ENCODE measurements around the gene MAP3K1.

MAP3K1 gene

GRCh38 chr5:56822981-56823380, 7.6 kb downstream of the MAP3K1 start:
- Histone ChIP-seq H3K4me3 (ENCODE audit: low read length in 2 of 2) (no peak overlapping the region), H2BK15ac (ENCODE audit: low read length) (no peak overlapping the region), H3K9me3 (replicated peaks in 1 of 2; ENCODE audit: control insufficient read depth in 2 of 2, insufficient read depth in 1 of 2, low read depth in 1 of 2, low read length in 2 of 2) (no peaks in the 10 kb centered on the region), H3K9ac (ENCODE audit: low read depth, low read length, poor library complexity) (no peak overlapping the region), H4K91ac (ENCODE audit: low read depth, low read length, poor library complexity) (no peak overlapping the region), H2AK5ac (ENCODE audit: low read depth, low read length) (no peak overlapping the region), H3K23ac (ENCODE audit: low read depth, low read length, poor library complexity) (no peak overlapping the region), H3K4me1 (ENCODE audit: control insufficient read depth in 2 of 2, insufficient read depth in 1 of 2, low read depth in 1 of 2, low read length in 2 of 2) (peaks cover 3 to 11% of the 10 kb centered on the region in 2 donors), H4K8ac (ENCODE audit: low read depth, low read length) (no peak overlapping the region), H3K14ac (ENCODE audit: low read length) (no peak overlapping the region), H3K4me2 (ENCODE audit: insufficient read depth, low read length, poor library complexity, severe bottlenecking) (no peak overlapping the region), H2BK5ac (ENCODE audit: low read length) (no peak overlapping the region), H2AFZ (ENCODE audit: low read length) (no peak overlapping the region), H3K4ac (ENCODE audit: low read length) (no peak overlapping the region), H2BK120ac (ENCODE audit: low read depth, low read length) (no peak overlapping the region), H2BK12ac (ENCODE audit: low read length) (no peak overlapping the region), H3K18ac (ENCODE audit: low read length) (no peak overlapping the region), H3K27ac (replicated peaks; ENCODE audit: low read length) (no peak overlapping the region), H3K36me3 (replicated peaks in 1 of 2; ENCODE audit: control insufficient read depth in 2 of 2, insufficient read depth in 2 of 2, low read length in 2 of 2) (peaks cover 0 to 2% of the 10 kb centered on the region in 2 donors), H3K27me3 (ENCODE audit: control insufficient read depth in 3 of 3, insufficient read depth in 3 of 3, low read depth in 1 of 3, low read length in 3 of 3) (no peaks in the 10 kb centered on the region), H3K79me1 (ENCODE audit: low read depth, low read length) (peaks cover 7% of the 10 kb centered on the region)
- no peak for DNase-seq (ENCODE audit: low spot score)
- no CpG with 5 or more reads among the region's 6 CpGs for WGBS, 2 donors (ENCODE audit: extremely low coverage in 2 of 2, insufficient read length in 2 of 2, insufficient replicate concordance in 1 of 2)

GRCh38 chr5:56824019-56824418, 8.7 kb downstream of the MAP3K1 start:
- Histone ChIP-seq H3K23ac (ENCODE audit: low read depth, low read length, poor library complexity) (no peak overlapping the region), H3K79me1 (ENCODE audit: low read depth, low read length) (peaks cover 7% of the 10 kb centered on the region), H3K18ac (ENCODE audit: low read length) (no peak overlapping the region), H2BK5ac (ENCODE audit: low read length) (no peak overlapping the region), H3K14ac (ENCODE audit: low read length) (no peak overlapping the region), H3K4ac (ENCODE audit: low read length) (no peak overlapping the region), H2BK12ac (ENCODE audit: low read length) (no peak overlapping the region), H3K9me3 (replicated peaks in 1 of 2; ENCODE audit: control insufficient read depth in 2 of 2, insufficient read depth in 1 of 2, low read depth in 1 of 2, low read length in 2 of 2) (no peaks in the 10 kb centered on the region), H3K9ac (ENCODE audit: low read depth, low read length, poor library complexity) (no peak overlapping the region), H2BK120ac (ENCODE audit: low read depth, low read length) (no peak overlapping the region), H4K8ac (ENCODE audit: low read depth, low read length) (no peak overlapping the region), H4K91ac (ENCODE audit: low read depth, low read length, poor library complexity) (no peak overlapping the region), H2AK5ac (ENCODE audit: low read depth, low read length) (no peak overlapping the region), H2BK15ac (ENCODE audit: low read length) (no peak overlapping the region), H3K36me3 (replicated peaks in 1 of 2; ENCODE audit: control insufficient read depth in 2 of 2, insufficient read depth in 2 of 2, low read length in 2 of 2) (peaks cover 0 to 2% of the 10 kb centered on the region in 2 donors), H3K4me3 (ENCODE audit: low read length in 2 of 2) (no peak overlapping the region), H3K27ac (replicated peaks; ENCODE audit: low read length) (no peak overlapping the region), H2AFZ (ENCODE audit: low read length) (no peak overlapping the region), H3K4me1 (ENCODE audit: control insufficient read depth in 2 of 2, insufficient read depth in 1 of 2, low read depth in 1 of 2, low read length in 2 of 2) (peaks cover 2 to 11% of the 10 kb centered on the region in 2 donors), H3K27me3 (ENCODE audit: control insufficient read depth in 3 of 3, insufficient read depth in 3 of 3, low read depth in 1 of 3, low read length in 3 of 3) (no peaks in the 10 kb centered on the region), H3K4me2 (ENCODE audit: insufficient read depth, low read length, poor library complexity, severe bottlenecking) (no peak overlapping the region)
- no peak for DNase-seq (ENCODE audit: low spot score)

- no peak overlapping the region for H4K91ac ChIP-seq (ENCODE audit: low read depth, low read length, poor library complexity)
- H3K4me2 ChIP-seq (ENCODE audit: insufficient read depth, low read length, poor library complexity, severe bottlenecking): no peak overlapping the region
- no peaks in the 10 kb centered on the region for H3K9me3 ChIP-seq (replicated peaks in 1 of 2; ENCODE audit: control insufficient read depth in 2 of 2, insufficient read depth in 1 of 2, low read depth in 1 of 2, low read length in 2 of 2)
- H3K36me3 ChIP-seq (replicated peaks in 1 of 2; ENCODE audit: control insufficient read depth in 2 of 2, insufficient read depth in 2 of 2, low read length in 2 of 2): peaks cover 0 to 2% of the 10 kb centered on the region in 2 donors
- no peak overlapping the region for H3K4ac ChIP-seq (ENCODE audit: low read length)
- no peak for DNase-seq (ENCODE audit: low spot score)
- H2AK5ac ChIP-seq (ENCODE audit: low read depth, low read length): no peak overlapping the region
- no peak overlapping the region for H2BK15ac ChIP-seq (ENCODE audit: low read length)
- H4K8ac ChIP-seq (ENCODE audit: low read depth, low read length): no peak overlapping the region
- no peak overlapping the region for H2BK120ac ChIP-seq (ENCODE audit: low read depth, low read length)
- no peak overlapping the region for H3K27ac ChIP-seq (replicated peaks; ENCODE audit: low read length)
- H3K79me1 ChIP-seq (ENCODE audit: low read depth, low read length): peaks cover 7% of the 10 kb centered on the region
- no peak overlapping the region for H3K9ac ChIP-seq (ENCODE audit: low read depth, low read length, poor library complexity)
- no peak overlapping the region for H3K23ac ChIP-seq (ENCODE audit: low read depth, low read length, poor library complexity)
- H3K4me1 ChIP-seq (ENCODE audit: control insufficient read depth in 2 of 2, insufficient read depth in 1 of 2, low read depth in 1 of 2, low read length in 2 of 2): peaks cover 0 to 11% of the 10 kb centered on the region in 2 donors
- peak overlapping the region; percentile 17 for H3K18ac ChIP-seq (ENCODE audit: low read length)
- H2BK12ac ChIP-seq (ENCODE audit: low read length): no peak overlapping the region
- no peak overlapping the region for H3K4me3 ChIP-seq (ENCODE audit: low read length in 2 of 2)
- no peaks in the 10 kb centered on the region for H3K27me3 ChIP-seq (ENCODE audit: control insufficient read depth in 3 of 3, insufficient read depth in 3 of 3, low read depth in 1 of 3, low read length in 3 of 3)
- no CpG with 5 or more reads among the region's 3 CpGs for WGBS, 2 donors (ENCODE audit: extremely low coverage in 2 of 2, insufficient read length in 2 of 2, insufficient replicate concordance in 1 of 2)
- no peak overlapping the region for H2BK5ac ChIP-seq (ENCODE audit: low read length)
- no peak overlapping the region for H2AFZ ChIP-seq (ENCODE audit: low read length)
- H3K14ac ChIP-seq (ENCODE audit: low read length): no peak overlapping the region
Measured at GRCh38 chr5:56825222-56825824, 10.0 kb downstream of the MAP3K1 start.

- no peak overlapping the region for H3K4me3 ChIP-seq (ENCODE audit: low read length in 2 of 2)
- no peak overlapping the region for H2BK120ac ChIP-seq (ENCODE audit: low read depth, low read length)
- peaks cover 0 to 2% of the 10 kb centered on the region in 2 donors for H3K36me3 ChIP-seq (replicated peaks in 1 of 2; ENCODE audit: control insufficient read depth in 2 of 2, insufficient read depth in 2 of 2, low read length in 2 of 2)
- peaks cover 0 to 14% of the 10 kb centered on the region in 2 donors for H3K4me1 ChIP-seq (ENCODE audit: control insufficient read depth in 2 of 2, insufficient read depth in 1 of 2, low read depth in 1 of 2, low read length in 2 of 2)
- H3K27ac ChIP-seq (replicated peaks; ENCODE audit: low read length): no peak overlapping the region
- WGBS, 2 donors (ENCODE audit: extremely low coverage in 2 of 2, insufficient read length in 2 of 2, insufficient replicate concordance in 1 of 2): no CpG with 5 or more reads among the region's 5 CpGs
- H3K27me3 ChIP-seq (ENCODE audit: control insufficient read depth in 3 of 3, insufficient read depth in 3 of 3, low read depth in 1 of 3, low read length in 3 of 3): no peaks in the 10 kb centered on the region
- no peak overlapping the region for H3K14ac ChIP-seq (ENCODE audit: low read length)
- H2BK12ac ChIP-seq (ENCODE audit: low read length): no peak overlapping the region
- H3K18ac ChIP-seq (ENCODE audit: low read length): no peak overlapping the region
- H4K91ac ChIP-seq (ENCODE audit: low read depth, low read length, poor library complexity): no peak overlapping the region
- no peak overlapping the region for H2AFZ ChIP-seq (ENCODE audit: low read length)
- H3K9ac ChIP-seq (ENCODE audit: low read depth, low read length, poor library complexity): no peak overlapping the region
- no peak overlapping the region for H3K23ac ChIP-seq (ENCODE audit: low read depth, low read length, poor library complexity)
- H3K79me1 ChIP-seq (ENCODE audit: low read depth, low read length): peaks cover 7% of the 10 kb centered on the region
- no peak overlapping the region for H3K4ac ChIP-seq (ENCODE audit: low read length)
- H3K4me2 ChIP-seq (ENCODE audit: insufficient read depth, low read length, poor library complexity, severe bottlenecking): no peak overlapping the region
- no peaks in the 10 kb centered on the region for H3K9me3 ChIP-seq (replicated peaks in 1 of 2; ENCODE audit: control insufficient read depth in 2 of 2, insufficient read depth in 1 of 2, low read depth in 1 of 2, low read length in 2 of 2)
- DNase-seq (ENCODE audit: low spot score): no peak
- no peak overlapping the region for H2BK15ac ChIP-seq (ENCODE audit: low read length)
- H2AK5ac ChIP-seq (ENCODE audit: low read depth, low read length): no peak overlapping the region
- H2BK5ac ChIP-seq (ENCODE audit: low read length): no peak overlapping the region
- H4K8ac ChIP-seq (ENCODE audit: low read depth, low read length): no peak overlapping the region
Measured at GRCh38 chr5:56827049-56827448, 11.7 kb downstream of the MAP3K1 start.

All from neuronal stem cell (in vitro differentiated cells).